Common myeloid progenitor, CD34-positive (primary cell): Measurements from ENCODE around the gene ARHGAP15.

Source experiments
- CTCF ChIA-PET: fragments of 350-600 bp; sonication (Branson Sonifier 250); formaldehyde crosslinking; loops from one replicate; lab custom pipeline; 2021; ENCODE audit warnings: antibody characterized with exemption; lab: Charles Lee
- POLR2A ChIA-PET: fragments of 350-600 bp; sonication (Branson Sonifier 250); formaldehyde crosslinking; loops from one replicate; lab custom pipeline; 2021; ENCODE audit warnings: antibody characterized with exemption; lab: Charles Lee
- DNase-seq, 3 donors: peaks; one replicate each; pipeline versions ENCODE4 v3.0.0 to v3.0.0-alpha.2; 2013
- H3K27ac ChIP-seq, 2 experiments: 1 replicate in 1 of 2; 2 replicates in 1 of 2; pipeline ENCODE4 v1.7.0; 2013; ENCODE audit warnings: inconsistent platforms in 2 of 2, low read length in 2 of 2, mild to moderate bottlenecking in 2 of 2, low read depth in 1 of 2, moderate library complexity in 1 of 2; ENCODE audit not compliant: severe bottlenecking in 2 of 2, insufficient read depth in 1 of 2, poor library complexity in 1 of 2
- H3K27me3 ChIP-seq, 5 experiments: replicated peaks in 2 of 5; 1 replicate in 3 of 5; 2 replicates in 2 of 5; pipeline versions ENCODE4 v1.6.1 to v1.7.0; 2013; ENCODE audit warnings: low read length in 4 of 5, mild to moderate bottlenecking in 2 of 5, moderate library complexity in 2 of 5, inconsistent platforms in 1 of 5; ENCODE audit not compliant: insufficient read depth in 5 of 5, control insufficient read depth in 4 of 5
- H3K36me3 ChIP-seq, 4 experiments: 1 replicate in 2 of 4; 2 replicates in 2 of 4; pipeline versions ENCODE4 v1.6.1 to v1.7.0; 2013; ENCODE audit warnings: low read length in 3 of 4, control low read depth in 1 of 4, mild to moderate bottlenecking in 1 of 4; ENCODE audit not compliant: control insufficient read depth in 4 of 4, insufficient read depth in 4 of 4
- H3K4me1 ChIP-seq, 4 experiments: 1 replicate in 3 of 4; 2 replicates in 1 of 4; pipeline versions ENCODE4 v1.6.1 to v1.7.1; 2013; ENCODE audit warnings: low read length in 3 of 4, mild to moderate bottlenecking in 3 of 4, control low read depth in 1 of 4, inconsistent platforms in 1 of 4, moderate library complexity in 1 of 4; ENCODE audit not compliant: control insufficient read depth in 4 of 4, insufficient read depth in 4 of 4; ENCODE audit errors: control extremely low read depth in 1 of 4
- H3K4me3 ChIP-seq, 7 experiments: 1 replicate in 4 of 7; 2 replicates in 3 of 7; pipeline versions ENCODE4 v1.5.1 to v1.7.0; 2013; ENCODE audit warnings: mild to moderate bottlenecking in 7 of 7, low read length in 6 of 7, moderate library complexity in 6 of 7, inconsistent platforms in 2 of 7, low read depth in 2 of 7, control low read depth in 1 of 7; ENCODE audit not compliant: insufficient read depth in 4 of 7, control insufficient read depth in 1 of 7; ENCODE audit errors: extremely low read depth in 1 of 7
- H3K9me3 ChIP-seq, 5 experiments: 1 replicate in 4 of 5; 2 replicates in 1 of 5; pipeline versions ENCODE4 v1.6.1 to v1.7.1; 2013; ENCODE audit warnings: low read length in 4 of 5, mild to moderate bottlenecking in 2 of 5, inconsistent platforms in 1 of 5, low read depth in 1 of 5, moderate library complexity in 1 of 5; ENCODE audit not compliant: control insufficient read depth in 4 of 5, insufficient read depth in 2 of 5; ENCODE audit errors: control extremely low read depth in 1 of 5
- WGBS: methylation state at CpG from one replicate; pipeline ENCODE4 v1.1.5; 2013; ENCODE audit not compliant: insufficient coverage; 5-methylcytosine and 5-hydroxymethylcytosine counted together

Gene ARHGAP15

GRCh38 chr2:143356736-143357446, 227.7 kb downstream of the ARHGAP15 start:
- H3K4me1 ChIP-seq = no peaks in the 10 kb centered on the region
- no peak for DNase-seq
- no peaks in the 10 kb centered on the region for H3K9me3 ChIP-seq
- 88% methylated on average over 4 of the region's 6 CpGs for WGBS
- no peak overlapping the region for H3K27ac ChIP-seq
- H3K4me3 ChIP-seq = no peak overlapping the region
- ChIA-PET CTCF (no interaction called here), POLR2A (interaction anchor here (0.8 kb wide), 1 partner anchor 9 kb away, joined by 3 read pairs; no protein-coding TSS in a partner anchor)
- peaks cover 0 to 3% (median 0%) of the 10 kb centered on the region in 4 experiments for H3K36me3 ChIP-seq
- H3K27me3 ChIP-seq = no peaks in the 10 kb centered on the region

DNA sequence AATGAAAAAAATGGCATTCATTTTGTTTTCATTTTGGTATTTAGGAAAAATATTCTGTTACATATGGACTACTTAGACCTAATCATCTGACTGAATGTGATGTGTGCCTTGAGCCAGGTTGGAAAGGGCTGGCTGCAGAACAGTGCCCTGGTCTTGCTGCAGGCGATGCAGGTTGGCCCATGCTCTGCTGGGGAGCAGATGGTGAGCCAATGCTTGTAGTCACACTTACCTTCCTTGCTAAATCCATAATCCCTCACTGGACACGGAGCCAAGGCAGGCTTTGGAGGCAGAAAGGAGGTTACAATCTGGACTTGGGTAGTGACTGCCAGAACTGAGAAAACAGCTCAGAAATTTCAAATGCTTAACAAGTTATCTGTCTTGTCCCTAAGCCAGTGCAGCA, 228.7 kb downstream of the ARHGAP15 start:
- Histone ChIP-seq H3K36me3 (peaks cover 0 to 5% (median 1%) of the 10 kb centered on the region in 4 experiments), H3K27ac (no peak overlapping the region), H3K27me3 (no peaks in the 10 kb centered on the region), H3K9me3 (no peaks in the 10 kb centered on the region), H3K4me1 (no peaks in the 10 kb centered on the region), H3K4me3 (no peak overlapping the region)
- CTCF ChIA-PET = no interaction called here
- WGBS = 100% methylated on average over 2 of the region's 2 CpGs
- POLR2A ChIA-PET = no interaction called here
- DNase-seq = no peak

GRCh38 chr2:143361346-143361745, 232.1 kb downstream of the ARHGAP15 start:
- ChIA-PET POLR2A (no interaction called here), CTCF (no interaction called here)
- no CpG with 5 or more reads among the region's 2 CpGs for WGBS
- Histone ChIP-seq H3K4me3 (no peak overlapping the region), H3K27me3 (no peaks in the 10 kb centered on the region), H3K36me3 (peaks cover 0 to 8% (median 1%) of the 10 kb centered on the region in 4 experiments), H3K27ac (no peak overlapping the region), H3K4me1 (no peaks in the 10 kb centered on the region), H3K9me3 (no peaks in the 10 kb centered on the region)
- no peak for DNase-seq

DNA sequence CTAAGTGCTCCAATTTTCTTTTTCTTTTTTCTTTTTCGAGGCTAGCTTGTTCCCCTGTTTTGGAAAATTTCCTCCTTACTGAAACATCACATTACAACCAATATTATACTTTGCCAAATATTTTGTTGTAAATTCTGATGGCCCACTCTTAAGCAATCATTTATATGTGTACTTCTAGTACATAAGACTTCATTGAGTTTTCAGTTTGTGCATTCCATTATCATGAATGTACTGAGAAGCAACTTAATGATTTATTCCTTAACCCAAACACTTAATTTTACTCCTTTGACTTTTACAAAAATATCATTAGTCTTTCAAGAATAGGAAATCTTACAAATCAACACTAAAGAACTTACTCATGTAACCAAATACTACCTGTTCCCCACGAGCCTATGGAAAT, 242.4 kb downstream of the ARHGAP15 start:
- no peak overlapping the region for H3K27ac ChIP-seq
- WGBS = no CpG with 5 or more reads among the region's 2 CpGs
- CTCF ChIA-PET = no interaction called here
- H3K27me3 ChIP-seq = no peaks in the 10 kb centered on the region
- peaks cover 0 to 2% (median 0%) of the 10 kb centered on the region in 4 experiments for H3K36me3 ChIP-seq
- no peak for DNase-seq
- no peaks in the 10 kb centered on the region for H3K4me1 ChIP-seq
- H3K9me3 ChIP-seq = no peaks in the 10 kb centered on the region
- POLR2A ChIA-PET = no interaction called here
- no peak overlapping the region for H3K4me3 ChIP-seq

- ChIA-PET POLR2A (no interaction called here), CTCF (interaction anchor here (1.0 to 1.1 kb wide), 2 partner anchors 29 to 53 kb away, joined by 3 read pairs; no protein-coding TSS in a partner anchor)
- Histone ChIP-seq H3K36me3 (peaks cover 0 to 2% (median 0%) of the 10 kb centered on the region in 4 experiments), H3K27ac (no peak overlapping the region), H3K9me3 (no peaks in the 10 kb centered on the region), H3K27me3 (no peaks in the 10 kb centered on the region), H3K4me3 (no peak overlapping the region), H3K4me1 (no peaks in the 10 kb centered on the region)
- WGBS = 100% methylated on average over 1 of the region's 3 CpGs
- no peak for DNase-seq
Observed at GRCh38 chr2:143375384-143375880, 246.2 kb downstream of the ARHGAP15 start.

DNA sequence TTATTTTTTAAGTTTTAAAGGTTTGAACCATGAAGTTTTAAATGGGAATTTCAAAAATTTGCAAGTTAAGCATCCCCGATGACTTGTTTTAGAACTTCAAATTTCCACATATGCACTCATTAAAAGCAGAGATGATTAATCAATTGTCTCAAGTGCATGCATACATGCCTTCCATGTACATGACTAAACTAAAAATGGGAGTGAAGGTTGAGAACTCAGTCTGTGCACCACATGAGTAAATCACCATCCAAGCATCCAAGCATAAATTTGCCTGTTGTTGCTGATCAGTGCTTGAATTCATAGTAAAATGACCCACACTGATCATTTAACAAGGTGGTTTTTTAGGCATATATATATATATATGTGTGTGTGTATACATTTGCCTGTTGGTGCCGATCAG, 249.8 kb downstream of the ARHGAP15 start:
- Histone ChIP-seq H3K4me3 (no peak overlapping the region), H3K9me3 (no peaks in the 10 kb centered on the region), H3K36me3 (no peaks in the 10 kb centered on the region), H3K27me3 (no peaks in the 10 kb centered on the region), H3K4me1 (no peaks in the 10 kb centered on the region), H3K27ac (no peak overlapping the region)
- DNase-seq = no peak
- WGBS = no CpG with 5 or more reads among the region's 2 CpGs
- CTCF ChIA-PET = no interaction called here
- POLR2A ChIA-PET = no interaction called here

- ChIA-PET POLR2A (no interaction called here), CTCF (no interaction called here)
- Histone ChIP-seq H3K27ac (no peak overlapping the region), H3K36me3 (no peaks in the 10 kb centered on the region), H3K27me3 (no peaks in the 10 kb centered on the region), H3K4me1 (no peaks in the 10 kb centered on the region), H3K9me3 (no peaks in the 10 kb centered on the region), H3K4me3 (no peak overlapping the region)
- WGBS = no CpG with 5 or more reads among the region's 1 CpG
- DNase-seq = no peak
Observed at GRCh38 chr2:143379955-143380354, 250.7 kb downstream of the ARHGAP15 start.
